ENCODE results near the gene SHQ1. TPM values are rescaled to one million over a fixed set of nuclear protein-coding genes. Genes with fewer than 3 reads are reported as not detected.

The SHQ1 gene
- total RNA-seq, result 14.8 to 27.5 TPM (median 16.5 TPM) in 3 replicates
- long read RNA-seq, transcript SHQ1-201 (11 exons, 2,879 nt), result major isoform, 31 of 33 reads
- long read RNA-seq, partial matches to known transcripts, result 0 of 33 reads
- long read RNA-seq, other reads (novel, unspliced or antisense), result 1 of 33 reads

DNA sequence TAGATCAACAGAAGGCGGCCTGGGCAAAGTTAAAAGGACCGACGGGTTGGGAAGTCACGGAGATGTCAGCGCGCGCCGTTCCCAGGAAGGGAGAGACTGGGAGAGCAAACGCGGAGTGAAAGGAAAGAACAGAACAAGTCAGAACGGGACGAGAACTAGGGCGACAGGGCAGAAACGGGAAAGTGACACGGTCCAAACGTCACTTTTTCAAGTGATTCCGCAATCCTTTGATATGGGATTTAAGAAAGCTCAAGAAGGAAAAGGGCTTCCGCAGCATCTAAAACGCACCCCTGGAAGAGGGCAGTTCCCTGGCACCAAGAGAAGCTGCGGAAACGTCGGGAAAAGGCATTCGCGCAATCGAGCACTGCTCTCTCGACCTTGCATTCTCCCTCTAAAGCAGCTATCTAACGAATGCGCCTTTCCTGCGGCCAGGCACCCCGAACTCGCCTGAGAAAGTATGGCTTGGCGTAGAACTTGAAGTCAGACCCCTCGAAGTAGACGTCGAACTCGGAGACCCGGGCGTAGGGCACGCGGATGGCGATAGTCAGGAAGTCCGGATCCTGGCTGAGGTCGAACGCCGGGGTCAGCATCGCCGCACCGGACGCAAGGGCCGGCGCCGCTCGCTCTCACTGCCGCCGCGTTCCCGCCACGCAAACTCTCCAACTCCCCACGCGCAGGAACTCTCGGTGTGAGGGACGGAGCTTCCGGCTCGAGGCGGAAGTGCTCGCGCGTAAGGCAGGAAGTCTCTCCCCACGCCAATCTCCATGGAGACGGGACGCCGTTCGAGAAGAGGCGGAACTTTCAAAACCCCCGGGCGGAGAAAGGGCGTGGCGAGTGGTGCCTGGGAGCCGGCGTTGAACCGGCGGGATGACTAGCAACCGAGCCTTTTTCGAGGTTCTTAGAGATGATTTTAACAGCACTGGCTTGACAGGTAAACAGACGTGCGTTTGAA, at the start of gene SHQ1:
Gene SHQ1 (minus strand): TSS at position 695 of the 952 bp plus-strand sequence. CDS start 105 bp downstream, at position 590.
- peaks cover 47% of the 10 kb centered on the region for H3K4me1 Mint-ChIP-seq (ENCODE audit: low read depth)
- H3K4me3 Mint-ChIP-seq (ENCODE audit: unreplicated experiment), result peak within 1 kb of the TSS; percentile 89
- peaks cover 1% of the 10 kb centered on the region for H3K36me3 Mint-ChIP-seq (ENCODE audit: low read depth)
- H3K27ac Mint-ChIP-seq (ENCODE audit: unreplicated experiment), result peak within 1 kb of the TSS; percentile 91
- H3K9me3 Mint-ChIP-seq (ENCODE audit: low read depth), result no peaks in the 10 kb centered on the region
- DNase-seq (ENCODE audit: low spot score), result peak; percentile 95
- TF ChIP-seq, protein P1, sequence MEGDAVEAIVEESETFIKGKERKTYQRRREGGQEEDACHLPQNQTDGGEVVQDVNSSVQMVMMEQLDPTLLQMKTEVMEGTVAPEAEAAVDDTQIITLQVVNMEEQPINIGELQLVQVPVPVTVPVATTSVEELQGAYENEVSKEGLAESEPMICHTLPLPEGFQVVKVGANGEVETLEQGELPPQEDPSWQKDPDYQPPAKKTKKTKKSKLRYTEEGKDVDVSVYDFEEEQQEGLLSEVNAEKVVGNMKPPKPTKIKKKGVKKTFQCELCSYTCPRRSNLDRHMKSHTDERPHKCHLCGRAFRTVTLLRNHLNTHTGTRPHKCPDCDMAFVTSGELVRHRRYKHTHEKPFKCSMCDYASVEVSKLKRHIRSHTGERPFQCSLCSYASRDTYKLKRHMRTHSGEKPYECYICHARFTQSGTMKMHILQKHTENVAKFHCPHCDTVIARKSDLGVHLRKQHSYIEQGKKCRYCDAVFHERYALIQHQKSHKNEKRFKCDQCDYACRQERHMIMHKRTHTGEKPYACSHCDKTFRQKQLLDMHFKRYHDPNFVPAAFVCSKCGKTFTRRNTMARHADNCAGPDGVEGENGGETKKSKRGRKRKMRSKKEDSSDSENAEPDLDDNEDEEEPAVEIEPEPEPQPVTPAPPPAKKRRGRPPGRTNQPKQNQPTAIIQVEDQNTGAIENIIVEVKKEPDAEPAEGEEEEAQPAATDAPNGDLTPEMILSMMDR (IDR thresholded peaks at IDR 0.05), result no peak
- no peaks in the 10 kb centered on the region for H3K27me3 Mint-ChIP-seq (ENCODE audit: low read depth)

DNA sequence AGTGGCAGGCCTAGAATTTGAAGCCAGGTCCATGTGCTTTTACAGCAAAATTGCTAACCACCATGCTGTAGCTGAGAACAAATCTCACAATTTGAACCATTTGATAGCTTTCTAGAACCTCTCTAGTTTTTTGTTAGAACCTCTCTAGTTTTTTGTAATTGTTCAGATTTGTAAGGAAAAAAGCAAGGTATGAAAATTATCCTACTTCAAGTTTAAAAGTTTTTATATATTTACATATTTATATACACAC, 49.4 kb upstream of the SHQ1 start:
- Mint-ChIP-seq H3K4me1 (ENCODE audit: low read depth) (peaks cover 34% of the 10 kb centered on the region), H3K4me3 (ENCODE audit: unreplicated experiment) (no peak overlapping the region), H3K27ac (ENCODE audit: unreplicated experiment) (no peak overlapping the region), H3K9me3 (ENCODE audit: low read depth) (peaks cover 2% of the 10 kb centered on the region), H3K27me3 (ENCODE audit: low read depth) (no peaks in the 10 kb centered on the region), H3K36me3 (ENCODE audit: low read depth) (peaks cover 9% of the 10 kb centered on the region)
- DNase-seq (ENCODE audit: low spot score), result no peak
- TF ChIP-seq, protein P1 (IDR thresholded peaks at IDR 0.05), result no peak

DNA sequence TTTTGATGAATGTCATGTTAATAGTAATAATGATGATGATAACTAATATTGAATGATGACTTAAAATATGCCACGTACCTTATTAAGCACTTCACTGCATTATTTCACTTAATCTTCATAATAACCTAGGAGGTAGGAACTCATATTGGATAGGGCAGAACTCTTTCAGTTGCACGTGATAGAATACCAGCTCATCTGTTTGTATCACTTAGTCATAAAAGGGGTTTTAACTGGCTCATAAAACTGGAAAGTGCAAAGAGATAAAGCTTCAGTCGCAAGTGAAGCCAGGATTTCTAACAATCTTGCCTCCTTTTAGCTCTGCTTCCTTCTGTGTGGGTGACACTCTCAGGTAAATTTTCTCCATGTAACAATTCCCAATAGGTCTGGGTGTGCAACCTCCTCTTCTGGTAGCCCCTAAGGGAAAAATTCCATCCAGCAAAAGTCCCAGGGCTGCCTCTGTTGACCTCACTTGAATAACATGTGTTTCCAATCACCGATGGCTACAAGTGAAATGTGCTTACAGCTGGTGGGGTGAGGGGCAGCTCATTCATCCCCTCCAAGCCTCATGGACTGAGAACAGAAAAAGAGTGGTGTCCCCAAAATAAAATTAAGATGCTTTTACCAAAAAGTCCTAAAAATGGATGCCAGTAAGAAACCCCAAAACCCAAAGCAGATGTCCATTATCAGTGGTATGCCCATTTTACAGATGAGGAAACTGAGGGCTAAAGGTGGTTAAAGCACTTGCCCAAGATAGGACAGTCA, 48.9 kb upstream of the SHQ1 start:
- H3K36me3 Mint-ChIP-seq (ENCODE audit: low read depth), result peaks cover 9% of the 10 kb centered on the region
- H3K27ac Mint-ChIP-seq (ENCODE audit: unreplicated experiment), result peak overlapping the region; percentile 18
- H3K27me3 Mint-ChIP-seq (ENCODE audit: low read depth), result no peaks in the 10 kb centered on the region
- TF ChIP-seq, protein P1 (IDR thresholded peaks at IDR 0.05), result no peak
- peaks cover 2% of the 10 kb centered on the region for H3K9me3 Mint-ChIP-seq (ENCODE audit: low read depth)
- no peak overlapping the region for H3K4me3 Mint-ChIP-seq (ENCODE audit: unreplicated experiment)
- DNase-seq (ENCODE audit: low spot score), result no peak
- H3K4me1 Mint-ChIP-seq (ENCODE audit: low read depth), result peaks cover 39% of the 10 kb centered on the region

DNA sequence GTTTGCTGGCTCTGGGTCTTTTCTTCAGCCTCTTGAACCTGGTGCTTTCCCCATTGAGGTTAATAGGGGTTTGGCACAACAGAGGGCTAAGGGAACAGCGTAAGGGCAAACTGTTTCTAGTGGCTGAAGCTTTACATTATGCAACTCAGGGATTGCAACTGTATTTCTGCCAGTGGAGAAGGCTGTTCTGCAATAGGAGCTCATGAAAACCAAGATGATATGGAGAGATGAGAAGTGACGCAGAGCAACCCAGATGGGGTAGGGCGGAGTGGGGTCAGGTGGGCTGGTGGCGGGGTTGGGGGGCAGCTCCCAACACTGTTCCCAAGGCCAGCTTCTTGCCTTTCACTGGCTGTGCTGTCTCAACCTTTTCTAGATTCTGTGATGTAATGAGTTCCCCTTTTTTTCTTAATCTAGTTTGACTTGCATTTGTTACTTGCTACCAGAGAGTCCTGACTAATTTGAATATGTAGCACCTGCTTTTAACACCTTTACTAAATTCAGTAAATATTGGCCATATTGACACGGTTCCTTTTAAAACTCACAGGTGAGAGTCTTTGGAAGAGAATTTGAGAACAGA, 46.8 kb upstream of the SHQ1 start:
- H3K4me3 Mint-ChIP-seq (ENCODE audit: unreplicated experiment), result no peak overlapping the region
- no peak overlapping the region for H3K27ac Mint-ChIP-seq (ENCODE audit: unreplicated experiment)
- TF ChIP-seq, protein P1 (IDR thresholded peaks at IDR 0.05), result no peak
- no peak for DNase-seq (ENCODE audit: low spot score)
- peaks cover 60% of the 10 kb centered on the region for H3K4me1 Mint-ChIP-seq (ENCODE audit: low read depth)
- no peaks in the 10 kb centered on the region for H3K27me3 Mint-ChIP-seq (ENCODE audit: low read depth)
- H3K9me3 Mint-ChIP-seq (ENCODE audit: low read depth), result no peaks in the 10 kb centered on the region
- H3K36me3 Mint-ChIP-seq (ENCODE audit: low read depth), result peaks cover 7% of the 10 kb centered on the region

DNA sequence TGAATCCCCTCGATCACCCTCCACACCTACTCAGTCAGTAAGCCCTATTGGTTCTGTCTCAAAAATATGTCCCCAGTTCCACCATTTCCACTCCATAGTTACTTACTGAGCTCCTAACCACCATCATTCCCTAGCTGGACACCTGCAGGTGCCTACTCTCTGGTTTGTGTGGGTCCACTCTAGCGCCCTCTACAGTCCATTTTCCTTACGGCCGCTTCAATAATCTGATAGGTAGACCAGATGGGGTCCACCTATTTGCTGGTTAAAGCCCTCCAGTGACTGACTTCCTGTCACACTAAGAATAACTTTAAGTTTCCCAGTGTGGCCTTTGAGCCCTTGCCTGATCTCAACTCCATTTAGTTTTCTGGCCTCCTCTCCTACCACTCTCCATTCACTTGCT, 44.6 kb upstream of the SHQ1 start:
- Mint-ChIP-seq H3K27me3 (ENCODE audit: low read depth) (no peaks in the 10 kb centered on the region), H3K4me3 (ENCODE audit: unreplicated experiment) (no peak overlapping the region), H3K9me3 (ENCODE audit: low read depth) (no peaks in the 10 kb centered on the region), H3K27ac (ENCODE audit: unreplicated experiment) (peak overlapping the region; percentile 49), H3K36me3 (ENCODE audit: low read depth) (peaks cover 7% of the 10 kb centered on the region), H3K4me1 (ENCODE audit: low read depth) (peaks cover 59% of the 10 kb centered on the region)
- TF ChIP-seq, protein P1 (IDR thresholded peaks at IDR 0.05), result peak; percentile 63
- no peak for DNase-seq (ENCODE audit: low spot score)
